HEK293 (cell line): ENCODE data around the gene HK2.

Source experiments
- CTCF ChIA-PET: fragments of 350-600 bp; formaldehyde crosslinking; extraction: SDS; loops from one replicate; lab custom pipeline; 2021; ENCODE audit warnings: antibody characterized with exemption; lab: Yijun Ruan, JAX
- POLR2A ChIA-PET: fragments of 300-600 bp; formaldehyde crosslinking; extraction: SDS; loops from one replicate; lab custom pipeline; 2020; ENCODE audit warnings: antibody characterized with exemption, inconsistent platforms; lab: Yijun Ruan, JAX
- H3K27ac ChIP-seq: fragments of 200-500 bp; sonication (Bioruptor generic); 2 replicates; pipeline ENCODE4 v1.5.1; 2014; ENCODE audit warnings: low read depth, low read length, control low read depth, inconsistent platforms; ENCODE audit errors: extremely low read depth
- H3K36me3 ChIP-seq, 2 experiments: fragments of 200-500 bp in 1 of 2; sonication (Bioruptor generic) in 1 of 2; 1 replicate in 1 of 2; 2 replicates in 1 of 2; pipeline ENCODE4 v1.5.1; 2014 to 2017; ENCODE audit warnings: inconsistent platforms in 2 of 2, low read length in 2 of 2; ENCODE audit not compliant: control insufficient read depth in 2 of 2, insufficient read depth in 1 of 2
- H3K4me1 ChIP-seq: fragments of 200-500 bp; sonication (Bioruptor generic); 2 replicates; pipeline ENCODE4 v1.5.1; 2014; ENCODE audit warnings: mild to moderate bottlenecking, low read length, inconsistent platforms; ENCODE audit not compliant: control insufficient read depth, insufficient read depth
- H3K4me3 ChIP-seq: 2 replicates; pipeline ENCODE4 v1.5.1; 2011; ENCODE audit warnings: low read depth, mild to moderate bottlenecking, control low read depth, low read length, moderate library complexity
- H3K9me3 ChIP-seq: fragments of 200-500 bp; sonication (Bioruptor generic); 2 replicates; pipeline ENCODE4 v1.5.1; 2014; ENCODE audit warnings: low read depth, low read length, inconsistent platforms; ENCODE audit not compliant: control insufficient read depth, insufficient read depth
- GLI2 ChIP-seq: fragments of 450-650 bp; formaldehyde crosslinking; IDR thresholded peaks from 2 replicates; pipeline ENCODE4; 2017; ENCODE audit warnings: missing biosample characterization, missing genetic modification characterization, low read depth, borderline replicate concordance
- GLIS2 ChIP-seq: fragments of 450-650 bp; formaldehyde crosslinking; IDR thresholded peaks from 2 replicates; pipeline ENCODE4 v1.5.1; 2016; ENCODE audit warnings: missing biosample characterization, missing genetic modification characterization
- KLF7 ChIP-seq: fragments of 450-650 bp; formaldehyde crosslinking; IDR thresholded peaks from 2 replicates; pipeline ENCODE4 v1.5.1; 2016; ENCODE audit warnings: missing biosample characterization, missing genetic modification characterization, borderline replicate concordance
- SCRT1 ChIP-seq: fragments of 450-650 bp; formaldehyde crosslinking; IDR thresholded peaks from 2 replicates; pipeline ENCODE4 v1.5.1; 2016; ENCODE audit warnings: missing biosample characterization, missing genetic modification characterization, borderline replicate concordance
- SP7 ChIP-seq: fragments of 450-650 bp; formaldehyde crosslinking; IDR thresholded peaks from 2 replicates; pipeline ENCODE4 v1.5.1; 2016; ENCODE audit warnings: missing biosample characterization, missing genetic modification characterization
- ZFP69B ChIP-seq: fragments of 450-650 bp; formaldehyde crosslinking; IDR thresholded peaks from 2 replicates; pipeline ENCODE4 v1.5.1; 2016; ENCODE audit warnings: missing biosample characterization, missing genetic modification characterization
- ZNF223 ChIP-seq: fragments of 450-650 bp; formaldehyde crosslinking; IDR thresholded peaks from 2 replicates; pipeline ENCODE4 v1.5.1; 2016; ENCODE audit warnings: missing biosample characterization, missing genetic modification characterization
- ZNF23 ChIP-seq: fragments of 450-650 bp; formaldehyde crosslinking; IDR thresholded peaks from 2 replicates; pipeline ENCODE4 v1.5.1; 2016; ENCODE audit warnings: missing biosample characterization, missing genetic modification characterization, borderline replicate concordance
- ZNF26 ChIP-seq: fragments of 450-650 bp; formaldehyde crosslinking; IDR thresholded peaks from 2 replicates; pipeline ENCODE4 v1.5.1; 2016; ENCODE audit warnings: missing biosample characterization, missing genetic modification characterization
- ZNF266 ChIP-seq: fragments of 450-650 bp; formaldehyde crosslinking; IDR thresholded peaks from 2 replicates; pipeline ENCODE4 v1.5.1; 2016; ENCODE audit warnings: missing biosample characterization, missing genetic modification characterization, low read depth
- ZNF610 ChIP-seq: fragments of 450-650 bp; formaldehyde crosslinking; IDR thresholded peaks from 2 replicates; pipeline ENCODE4 v1.5.1; 2016; ENCODE audit warnings: missing biosample characterization, missing genetic modification characterization, borderline replicate concordance
- ZNF670 ChIP-seq: fragments of 450-650 bp; formaldehyde crosslinking; IDR thresholded peaks from 2 replicates; pipeline ENCODE4 v1.5.1; 2016; ENCODE audit warnings: missing biosample characterization, missing genetic modification characterization, low read depth
- ZNF747 ChIP-seq: fragments of 450-650 bp; formaldehyde crosslinking; IDR thresholded peaks from 2 replicates; pipeline ENCODE4 v1.5.1; 2016; ENCODE audit warnings: missing biosample characterization, missing genetic modification characterization
- ZNF785 ChIP-seq: fragments of 450-650 bp; formaldehyde crosslinking; IDR thresholded peaks from 2 replicates; pipeline ENCODE4 v1.5.1; 2016; ENCODE audit warnings: missing biosample characterization, missing genetic modification characterization
- ZNF843 ChIP-seq: fragments of 450-650 bp; formaldehyde crosslinking; IDR thresholded peaks from 2 replicates; pipeline ENCODE4 v1.5.1; 2016; ENCODE audit warnings: missing biosample characterization, missing genetic modification characterization
- TF ChIP-seq, protein P1 (sequence below): fragments of 450-650 bp; formaldehyde crosslinking; conservative IDR thresholded peaks from 2 replicates; pipeline ENCODE4 v1.5.1; 2016; ENCODE audit warnings: low read depth, missing biosample characterization, missing genetic modification characterization
- TF ChIP-seq, protein P2 (sequence below): fragments of 450-650 bp; IDR thresholded peaks from 2 replicates; pipeline ENCODE4 v1.5.1; 2018; ENCODE audit warnings: missing biosample characterization, missing genetic modification characterization
- TF ChIP-seq, protein P3 (sequence below): fragments of 450-650 bp; formaldehyde crosslinking; IDR thresholded peaks from 2 replicates; pipeline ENCODE4 v1.5.1; 2016; ENCODE audit warnings: missing biosample characterization, missing genetic modification characterization
- TF ChIP-seq, protein P4 (sequence below): fragments of 450-650 bp; formaldehyde crosslinking; IDR thresholded peaks from 2 replicates; pipeline ENCODE4 v1.5.1; 2016; ENCODE audit warnings: missing biosample characterization, missing genetic modification characterization

The HK2 gene

DNA sequence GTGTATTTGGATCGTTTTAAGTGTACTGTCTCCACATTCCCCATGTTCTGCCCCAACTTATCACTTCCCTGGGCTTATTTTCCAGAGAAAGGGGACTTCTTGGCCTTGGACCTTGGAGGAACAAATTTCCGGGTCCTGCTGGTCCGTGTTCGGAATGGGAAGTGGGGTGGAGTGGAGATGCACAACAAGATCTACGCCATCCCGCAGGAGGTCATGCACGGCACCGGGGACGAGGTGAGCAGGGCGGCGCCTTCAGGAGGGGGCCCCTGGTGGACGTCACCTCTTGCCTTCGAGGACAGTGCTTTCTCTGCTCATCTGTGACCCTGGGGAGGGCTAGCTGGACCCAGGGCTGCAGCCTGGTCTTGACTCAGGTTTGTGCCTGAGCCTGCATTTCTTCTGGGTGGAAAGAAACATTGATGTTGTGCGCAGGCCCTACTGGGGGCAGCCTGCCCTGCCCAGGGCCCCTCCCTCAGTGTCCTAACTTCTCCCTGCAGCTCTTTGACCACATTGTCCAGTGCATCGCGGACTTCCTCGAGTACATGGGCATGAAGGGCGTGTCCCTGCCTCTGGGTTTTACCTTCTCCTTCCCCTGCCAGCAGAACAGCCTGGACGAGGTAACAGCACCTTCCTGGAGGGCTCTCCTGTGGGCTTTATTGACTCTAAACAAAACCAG, 47.8 kb downstream of the HK2 start:
- POLR2A ChIA-PET = no interaction called here
- TF ChIP-seq GLI2 (tag by site-specific recombination) (no peak), KLF7 (tag by site-specific recombination) (no peak), SP7 (tag by site-specific recombination) (no peak), SCRT1 (tag by site-specific recombination) (no peak), ZFP69B (no peak), ZNF785 (tag by site-specific recombination) (no peak), ZNF223 (tag by site-specific recombination) (no peak), ZNF610 (tag by site-specific recombination) (no peak), ZNF747 (tag by site-specific recombination) (no peak), ZNF26 (tag by site-specific recombination) (no peak), ZNF670 (no peak)
- TF ChIP-seq, protein P1, sequence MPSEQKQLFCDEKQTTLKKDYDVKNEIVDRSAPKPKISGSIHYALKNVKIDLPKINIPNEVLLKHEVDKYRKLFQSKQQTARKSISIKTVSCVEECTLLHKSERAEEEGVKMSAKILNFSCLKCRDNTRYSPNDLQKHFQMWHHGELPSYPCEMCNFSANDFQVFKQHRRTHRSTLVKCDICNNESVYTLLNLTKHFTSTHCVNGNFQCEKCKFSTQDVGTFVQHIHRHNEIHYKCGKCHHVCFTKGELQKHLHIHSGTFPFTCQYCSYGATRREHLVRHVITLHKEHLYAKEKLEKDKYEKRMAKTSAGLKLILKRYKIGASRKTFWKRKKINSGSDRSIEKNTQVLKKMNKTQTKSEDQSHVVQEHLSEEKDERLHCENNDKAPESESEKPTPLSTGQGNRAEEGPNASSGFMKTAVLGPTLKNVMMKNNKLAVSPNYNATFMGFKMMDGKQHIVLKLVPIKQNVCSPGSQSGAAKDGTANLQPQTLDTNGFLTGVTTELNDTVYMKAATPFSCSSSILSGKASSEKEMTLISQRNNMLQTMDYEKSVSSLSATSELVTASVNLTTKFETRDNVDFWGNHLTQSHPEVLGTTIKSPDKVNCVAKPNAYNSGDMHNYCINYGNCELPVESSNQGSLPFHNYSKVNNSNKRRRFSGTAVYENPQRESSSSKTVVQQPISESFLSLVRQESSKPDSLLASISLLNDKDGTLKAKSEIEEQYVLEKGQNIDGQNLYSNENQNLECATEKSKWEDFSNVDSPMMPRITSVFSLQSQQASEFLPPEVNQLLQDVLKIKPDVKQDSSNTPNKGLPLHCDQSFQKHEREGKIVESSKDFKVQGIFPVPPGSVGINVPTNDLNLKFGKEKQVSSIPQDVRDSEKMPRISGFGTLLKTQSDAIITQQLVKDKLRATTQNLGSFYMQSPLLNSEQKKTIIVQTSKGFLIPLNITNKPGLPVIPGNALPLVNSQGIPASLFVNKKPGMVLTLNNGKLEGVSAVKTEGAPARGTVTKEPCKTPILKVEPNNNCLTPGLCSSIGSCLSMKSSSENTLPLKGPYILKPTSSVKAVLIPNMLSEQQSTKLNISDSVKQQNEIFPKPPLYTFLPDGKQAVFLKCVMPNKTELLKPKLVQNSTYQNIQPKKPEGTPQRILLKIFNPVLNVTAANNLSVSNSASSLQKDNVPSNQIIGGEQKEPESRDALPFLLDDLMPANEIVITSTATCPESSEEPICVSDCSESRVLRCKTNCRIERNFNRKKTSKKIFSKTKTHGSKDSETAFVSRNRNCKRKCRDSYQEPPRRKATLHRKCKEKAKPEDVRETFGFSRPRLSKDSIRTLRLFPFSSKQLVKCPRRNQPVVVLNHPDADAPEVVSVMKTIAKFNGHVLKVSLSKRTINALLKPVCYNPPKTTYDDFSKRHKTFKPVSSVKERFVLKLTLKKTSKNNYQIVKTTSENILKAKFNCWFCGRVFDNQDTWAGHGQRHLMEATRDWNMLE = no peak
- TF ChIP-seq, protein P2, sequence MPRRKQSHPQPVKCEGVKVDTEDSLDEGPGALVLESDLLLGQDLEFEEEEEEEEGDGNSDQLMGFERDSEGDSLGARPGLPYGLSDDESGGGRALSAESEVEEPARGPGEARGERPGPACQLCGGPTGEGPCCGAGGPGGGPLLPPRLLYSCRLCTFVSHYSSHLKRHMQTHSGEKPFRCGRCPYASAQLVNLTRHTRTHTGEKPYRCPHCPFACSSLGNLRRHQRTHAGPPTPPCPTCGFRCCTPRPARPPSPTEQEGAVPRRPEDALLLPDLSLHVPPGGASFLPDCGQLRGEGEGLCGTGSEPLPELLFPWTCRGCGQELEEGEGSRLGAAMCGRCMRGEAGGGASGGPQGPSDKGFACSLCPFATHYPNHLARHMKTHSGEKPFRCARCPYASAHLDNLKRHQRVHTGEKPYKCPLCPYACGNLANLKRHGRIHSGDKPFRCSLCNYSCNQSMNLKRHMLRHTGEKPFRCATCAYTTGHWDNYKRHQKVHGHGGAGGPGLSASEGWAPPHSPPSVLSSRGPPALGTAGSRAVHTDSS = no peak
- TF ChIP-seq, all 188 proteins: peak for 0
- CTCF ChIA-PET = interaction anchor here (1.1 kb wide), 1 partner anchor 8 kb away, joined by 3 read pairs; no protein-coding TSS in a partner anchor

DNA sequence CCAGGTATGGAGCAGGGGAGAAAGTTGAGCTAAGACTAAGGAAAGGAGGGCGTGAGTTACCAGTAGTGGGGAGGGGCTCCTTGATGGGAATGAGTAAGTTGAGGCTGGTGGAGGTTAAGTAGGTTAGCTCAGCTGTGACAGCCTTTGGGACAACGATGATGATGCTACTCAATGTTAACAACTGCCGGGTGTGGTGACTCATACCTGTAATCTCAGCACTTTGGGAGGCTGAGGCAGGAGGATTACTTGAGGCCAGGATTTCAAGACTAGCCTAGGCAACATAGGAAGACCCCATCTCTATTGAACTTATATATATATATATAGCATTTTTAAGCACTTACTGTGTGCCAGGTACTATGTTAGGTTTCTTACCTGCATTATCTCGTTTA, 48.4 kb downstream of the HK2 start:
- CTCF ChIA-PET = interaction anchor here (1.1 kb wide), 1 partner anchor 9 kb away, joined by 3 read pairs; no protein-coding TSS in a partner anchor
- H3K36me3 ChIP-seq = peaks cover 7 to 82% of the 10 kb centered on the region in 2 experiments
- no peak overlapping the region for H3K4me3 ChIP-seq
- no peak overlapping the region for H3K27ac ChIP-seq
- no peaks in the 10 kb centered on the region for H3K4me1 ChIP-seq
- POLR2A ChIA-PET = no interaction called here
- no peaks in the 10 kb centered on the region for H3K9me3 ChIP-seq
- TF ChIP-seq, protein P3, sequence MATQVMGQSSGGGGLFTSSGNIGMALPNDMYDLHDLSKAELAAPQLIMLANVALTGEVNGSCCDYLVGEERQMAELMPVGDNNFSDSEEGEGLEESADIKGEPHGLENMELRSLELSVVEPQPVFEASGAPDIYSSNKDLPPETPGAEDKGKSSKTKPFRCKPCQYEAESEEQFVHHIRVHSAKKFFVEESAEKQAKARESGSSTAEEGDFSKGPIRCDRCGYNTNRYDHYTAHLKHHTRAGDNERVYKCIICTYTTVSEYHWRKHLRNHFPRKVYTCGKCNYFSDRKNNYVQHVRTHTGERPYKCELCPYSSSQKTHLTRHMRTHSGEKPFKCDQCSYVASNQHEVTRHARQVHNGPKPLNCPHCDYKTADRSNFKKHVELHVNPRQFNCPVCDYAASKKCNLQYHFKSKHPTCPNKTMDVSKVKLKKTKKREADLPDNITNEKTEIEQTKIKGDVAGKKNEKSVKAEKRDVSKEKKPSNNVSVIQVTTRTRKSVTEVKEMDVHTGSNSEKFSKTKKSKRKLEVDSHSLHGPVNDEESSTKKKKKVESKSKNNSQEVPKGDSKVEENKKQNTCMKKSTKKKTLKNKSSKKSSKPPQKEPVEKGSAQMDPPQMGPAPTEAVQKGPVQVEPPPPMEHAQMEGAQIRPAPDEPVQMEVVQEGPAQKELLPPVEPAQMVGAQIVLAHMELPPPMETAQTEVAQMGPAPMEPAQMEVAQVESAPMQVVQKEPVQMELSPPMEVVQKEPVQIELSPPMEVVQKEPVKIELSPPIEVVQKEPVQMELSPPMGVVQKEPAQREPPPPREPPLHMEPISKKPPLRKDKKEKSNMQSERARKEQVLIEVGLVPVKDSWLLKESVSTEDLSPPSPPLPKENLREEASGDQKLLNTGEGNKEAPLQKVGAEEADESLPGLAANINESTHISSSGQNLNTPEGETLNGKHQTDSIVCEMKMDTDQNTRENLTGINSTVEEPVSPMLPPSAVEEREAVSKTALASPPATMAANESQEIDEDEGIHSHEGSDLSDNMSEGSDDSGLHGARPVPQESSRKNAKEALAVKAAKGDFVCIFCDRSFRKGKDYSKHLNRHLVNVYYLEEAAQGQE (tag by site-specific recombination) = no peak
- TF ChIP-seq GLIS2 (tag by site-specific recombination) (no peak), ZNF23 (no peak), ZNF266 (no peak), ZNF843 (tag by site-specific recombination) (no peak)
- TF ChIP-seq, protein P4, sequence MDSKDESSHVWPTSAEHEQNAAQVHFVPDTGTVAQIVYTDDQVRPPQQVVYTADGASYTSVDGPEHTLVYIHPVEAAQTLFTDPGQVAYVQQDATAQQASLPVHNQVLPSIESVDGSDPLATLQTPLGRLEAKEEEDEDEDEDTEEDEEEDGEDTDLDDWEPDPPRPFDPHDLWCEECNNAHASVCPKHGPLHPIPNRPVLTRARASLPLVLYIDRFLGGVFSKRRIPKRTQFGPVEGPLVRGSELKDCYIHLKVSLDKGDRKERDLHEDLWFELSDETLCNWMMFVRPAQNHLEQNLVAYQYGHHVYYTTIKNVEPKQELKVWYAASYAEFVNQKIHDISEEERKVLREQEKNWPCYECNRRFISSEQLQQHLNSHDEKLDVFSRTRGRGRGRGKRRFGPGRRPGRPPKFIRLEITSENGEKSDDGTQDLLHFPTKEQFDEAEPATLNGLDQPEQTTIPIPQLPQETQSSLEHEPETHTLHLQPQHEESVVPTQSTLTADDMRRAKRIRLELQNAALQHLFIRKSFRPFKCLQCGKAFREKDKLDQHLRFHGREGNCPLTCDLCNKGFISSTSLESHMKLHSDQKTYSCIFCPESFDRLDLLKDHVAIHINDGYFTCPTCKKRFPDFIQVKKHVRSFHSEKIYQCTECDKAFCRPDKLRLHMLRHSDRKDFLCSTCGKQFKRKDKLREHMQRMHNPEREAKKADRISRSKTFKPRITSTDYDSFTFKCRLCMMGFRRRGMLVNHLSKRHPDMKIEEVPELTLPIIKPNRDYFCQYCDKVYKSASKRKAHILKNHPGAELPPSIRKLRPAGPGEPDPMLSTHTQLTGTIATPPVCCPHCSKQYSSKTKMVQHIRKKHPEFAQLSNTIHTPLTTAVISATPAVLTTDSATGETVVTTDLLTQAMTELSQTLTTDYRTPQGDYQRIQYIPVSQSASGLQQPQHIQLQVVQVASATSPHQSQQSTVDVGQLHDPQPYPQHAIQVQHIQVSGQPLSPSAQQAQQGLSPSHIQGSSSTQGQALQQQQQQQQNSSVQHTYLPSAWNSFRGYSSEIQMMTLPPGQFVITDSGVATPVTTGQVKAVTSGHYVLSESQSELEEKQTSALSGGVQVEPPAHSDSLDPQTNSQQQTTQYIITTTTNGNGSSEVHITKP (tag by site-specific recombination) = no peak

More for the DNA sequence above, 47.8 kb downstream of the HK2 start:
- H3K4me3 ChIP-seq = no peak overlapping the region
- no peaks in the 10 kb centered on the region for H3K4me1 ChIP-seq
- no peak overlapping the region for H3K27ac ChIP-seq
- H3K9me3 ChIP-seq = no peaks in the 10 kb centered on the region
- H3K36me3 ChIP-seq = peaks cover 10 to 83% of the 10 kb centered on the region in 2 experiments
